NCI-H524 treated with DMSO at 0.1 percent for 48 hours (cell line): ENCODE measurements around the gene SARDH.
"Not testable (repeated sequence)": the region's sequence is repeated elsewhere in the genome, so short reads cannot be mapped to it uniquely, and the experiment has no call there.

ENCODE experiments used
- DNase-seq: peaks from one replicate; lab custom pipeline; 2025; lab: John Stamatoyannopoulos, UW

The SARDH gene

DNA sequence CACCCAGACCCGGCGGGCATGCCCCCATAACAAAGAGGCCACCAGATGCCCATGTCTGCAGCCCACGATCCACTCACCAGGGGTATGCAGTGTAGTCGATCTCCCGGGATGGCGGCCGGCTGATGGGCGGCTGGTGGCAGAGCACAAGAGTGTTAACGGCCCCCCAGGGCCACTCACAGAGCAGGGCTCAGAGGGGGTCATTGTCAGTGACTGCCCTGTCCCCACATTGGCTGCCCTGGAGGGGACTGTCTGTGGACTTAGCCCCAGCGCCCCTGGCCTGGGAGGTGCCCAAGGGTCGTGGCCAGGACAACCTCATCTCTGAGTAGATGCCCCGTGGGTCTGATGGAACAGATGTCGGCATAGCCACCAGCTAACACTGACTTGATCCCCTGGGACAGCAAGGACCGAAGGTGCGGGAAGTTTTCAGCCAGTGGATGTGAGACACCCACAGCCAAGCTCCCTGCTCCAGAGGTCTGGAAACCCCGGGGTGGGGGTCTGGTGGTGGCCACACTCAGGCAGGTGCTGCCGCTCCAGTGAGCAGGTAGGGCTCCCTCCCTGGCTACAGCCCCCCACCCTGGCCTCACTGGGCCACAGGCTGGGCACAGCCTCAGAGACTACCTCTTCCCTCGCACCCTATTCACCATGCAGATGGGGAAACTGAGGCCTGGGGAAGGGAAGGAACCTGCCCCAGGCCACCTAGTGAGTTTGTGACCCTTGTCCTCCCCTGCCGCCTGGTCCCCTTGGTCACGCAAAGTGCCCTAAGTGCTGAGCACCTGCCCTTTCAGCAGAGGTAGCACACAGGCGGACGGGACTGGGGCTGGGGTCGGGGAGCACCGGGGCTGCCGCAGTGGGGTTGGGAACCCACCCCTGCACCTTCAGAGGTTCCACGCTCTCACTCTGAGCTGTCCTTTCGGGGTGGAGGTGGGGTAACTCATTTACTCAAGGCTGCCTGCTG lies 38.1 kb upstream of the SARDH start:
- no peak for DNase-seq

GRCh38 chr9:133775291-133775690 lies 37.1 kb upstream of the SARDH start:
- DNase-seq, result no peak

DNA sequence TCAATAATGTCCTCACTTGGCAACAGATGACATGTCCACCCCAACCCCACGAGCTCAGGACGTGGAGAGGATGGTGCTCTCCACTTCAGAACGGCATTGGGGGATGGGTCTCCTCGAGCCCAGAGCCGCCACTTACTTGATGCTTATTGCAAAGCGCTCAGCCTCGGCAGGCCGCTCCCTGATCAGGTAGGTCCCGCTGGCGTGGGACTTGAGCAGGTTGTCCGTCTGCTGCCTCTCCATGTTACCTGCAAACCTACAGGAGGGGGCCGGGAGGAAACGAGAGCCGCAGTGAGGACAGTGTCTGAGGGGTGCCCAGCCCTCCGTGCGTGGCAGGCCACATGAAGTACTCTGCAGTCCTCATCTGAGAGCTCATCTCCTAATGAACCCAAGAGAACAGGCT lies 36.6 kb upstream of the SARDH start:
- DNase-seq, result no peak

GRCh38 chr9:133773889-133774655 lies 35.9 kb upstream of the SARDH start:
- no peak for DNase-seq

GRCh38 chr9:133772581-133772980 lies 34.4 kb upstream of the SARDH start:
- no peak for DNase-seq

GRCh38 chr9:133771486-133772482 lies 33.6 kb upstream of the SARDH start:
- DNase-seq, result no peak

DNA sequence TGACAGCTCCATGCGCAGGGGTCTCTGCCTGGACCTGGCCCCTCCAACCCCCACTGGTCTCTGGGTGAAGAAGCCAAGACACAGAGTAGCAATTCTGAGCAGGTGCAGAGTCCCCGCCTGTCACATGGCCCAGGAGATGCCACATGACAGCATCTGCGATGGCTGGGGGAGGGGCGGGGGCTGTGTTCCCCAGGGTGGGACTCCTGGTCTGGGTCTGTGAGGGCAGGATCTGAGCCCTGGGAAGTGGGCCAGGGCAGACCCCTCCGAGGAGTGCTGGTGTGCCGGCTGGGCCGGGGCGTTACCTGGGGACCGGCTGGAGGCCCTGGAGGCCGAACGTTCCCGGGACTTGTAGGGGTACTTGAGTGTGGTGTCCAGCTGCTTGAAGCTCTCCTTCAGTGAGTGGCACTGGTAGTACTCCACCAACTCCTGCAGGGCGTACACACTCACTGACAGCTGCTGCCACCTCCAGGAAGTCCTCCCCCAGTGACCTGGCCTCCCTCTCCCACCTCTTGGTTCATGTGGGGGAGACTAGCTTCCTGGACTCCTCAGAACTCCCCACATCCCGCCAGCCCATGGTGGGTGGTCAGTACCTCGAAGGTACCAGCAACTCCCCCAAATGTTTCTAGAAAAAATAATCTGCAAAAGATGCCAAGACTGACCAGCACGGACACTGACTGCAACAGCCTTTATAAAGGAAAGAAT lies 32.1 kb upstream of the SARDH start:
- peak; percentile 27 for DNase-seq

GRCh38 chr9:133769511-133770075 lies 31.4 kb upstream of the SARDH start:
- no peak for DNase-seq

- DNase-seq, result no peak
These were observed 30.8 kb upstream of the SARDH start for GRCh38 chr9:133768859-133769510.

DNA sequence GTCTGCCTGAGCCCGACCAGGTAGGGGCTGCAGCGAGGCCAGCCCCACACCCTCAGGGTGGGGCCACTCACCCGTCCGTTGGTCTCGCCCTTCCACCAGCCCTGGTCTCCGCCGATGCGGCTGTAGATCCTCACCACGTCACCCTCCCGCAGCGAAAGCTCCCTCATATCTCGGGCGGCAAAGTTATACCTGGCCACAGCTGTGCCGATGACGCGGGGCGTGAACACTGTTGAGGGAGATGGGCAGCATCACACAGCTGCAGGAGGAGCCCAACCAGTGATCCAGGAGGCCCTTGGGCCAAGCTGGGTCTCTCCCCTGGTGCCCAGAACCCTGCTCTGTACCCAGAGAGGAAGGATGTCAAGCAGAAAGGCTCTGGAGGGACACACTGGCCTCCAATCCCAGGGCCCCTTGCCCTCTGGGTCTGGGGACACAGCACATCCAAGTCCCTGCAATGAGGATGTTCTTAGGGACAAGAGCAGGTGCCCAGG lies 30.3 kb upstream of the SARDH start:
- DNase-seq, result no peak

DNA sequence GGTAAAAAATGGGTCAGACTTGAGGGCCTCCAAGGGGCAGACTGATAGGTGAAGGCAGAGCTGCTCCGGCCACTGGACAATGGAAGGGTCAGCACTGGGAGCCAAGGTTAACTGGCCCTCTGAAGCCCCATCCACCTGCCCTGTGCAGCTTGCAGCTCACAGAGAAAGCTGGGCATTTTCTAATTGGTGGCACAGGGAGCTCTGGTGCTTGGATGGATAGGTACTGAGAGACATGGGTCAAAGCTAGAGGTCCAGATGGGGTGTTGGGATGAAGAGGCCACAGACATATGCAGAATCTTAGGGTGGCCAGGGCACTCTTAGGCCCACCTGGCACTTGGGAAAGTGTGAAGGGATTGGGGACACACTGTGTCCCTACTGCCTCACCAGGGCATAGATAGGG lies 29.5 kb upstream of the SARDH start:
- DNase-seq, result no peak

GRCh38 chr9:133767008-133767407 lies 28.9 kb upstream of the SARDH start:
- no peak for DNase-seq

- DNase-seq, result not testable (repeated sequence)
These were observed 28.1 kb upstream of the SARDH start for GRCh38 chr9:133766234-133766633.

DNA sequence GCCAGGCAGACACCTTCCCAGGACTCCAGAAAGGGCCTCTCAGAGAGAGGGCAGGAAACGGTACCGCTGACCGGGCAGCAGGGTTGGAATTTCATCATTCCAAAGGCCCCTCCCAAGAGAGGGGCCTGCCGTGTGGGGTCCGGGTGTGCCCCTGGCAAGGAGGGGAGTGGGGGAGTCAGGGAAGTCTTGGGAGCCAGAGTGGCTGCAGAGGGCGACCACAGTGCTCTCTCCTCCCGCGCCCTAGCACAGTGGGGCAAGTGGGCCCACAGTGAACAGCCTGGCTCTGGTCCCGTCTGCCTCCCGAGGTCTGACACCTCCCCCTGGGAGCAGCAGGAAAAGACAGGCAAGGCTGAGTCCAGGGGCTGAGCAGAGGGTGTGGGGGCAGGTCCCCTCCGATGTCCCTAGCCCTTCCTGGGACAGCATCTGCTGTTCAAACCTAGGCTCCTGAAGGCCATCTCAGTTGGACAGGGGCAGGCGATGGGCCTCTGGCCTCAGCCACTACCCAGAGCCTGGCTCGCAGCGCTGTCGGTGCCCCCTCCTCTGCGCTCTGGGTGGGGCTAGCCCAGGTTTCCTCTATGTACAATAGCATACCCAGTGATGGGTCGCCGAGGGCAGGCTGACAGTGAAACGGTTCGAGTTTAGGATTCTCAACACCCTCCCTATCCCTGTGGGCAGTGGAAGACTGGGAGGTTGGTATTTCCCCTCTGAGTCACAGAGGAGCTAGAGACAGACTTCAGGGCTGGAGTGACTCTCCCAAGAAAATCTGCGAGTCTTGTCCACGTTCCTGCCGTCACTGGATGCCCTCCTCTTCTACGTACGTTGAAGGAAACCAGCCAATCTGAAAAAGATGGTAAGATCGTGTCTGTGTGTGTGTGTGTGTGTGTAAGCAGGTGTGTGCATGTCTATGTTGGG lies 25.4 kb upstream of the SARDH start:
- DNase-seq, result no peak

- DNase-seq, result no peak
These were observed 24.5 kb upstream of the SARDH start for GRCh38 chr9:133762488-133763271.

GRCh38 chr9:133761641-133762248 lies 23.6 kb upstream of the SARDH start:
- DNase-seq, result no peak

GRCh38 chr9:133760713-133761290 lies 22.6 kb upstream of the SARDH start:
- no peak for DNase-seq
